KMS-11 (cell line): ENCODE data around the gene ASPHD2.

Experiments used
- H2AFZ ChIP-seq: fragments of 200-600 bp; sonication (generic); 2 replicates; pipeline ENCODE4 v1.6.1; 2016; ENCODE audit warnings: antibody characterized with exemption, mixed run types, low read depth
- H3K27ac ChIP-seq: fragments of 200-600 bp; sonication (generic); 2 replicates; pipeline ENCODE4 v1.6.1; 2016; ENCODE audit warnings: mild to moderate bottlenecking, mixed run types
- H3K27me3 ChIP-seq: fragments of 200-600 bp; sonication (generic); 2 replicates; pipeline ENCODE4 v1.6.1; 2017; ENCODE audit warnings: mild to moderate bottlenecking, low read depth, mixed run types, moderate library complexity; ENCODE audit not compliant: insufficient read depth
- H3K36me3 ChIP-seq: fragments of 200-600 bp; sonication (generic); 2 replicates; pipeline ENCODE4 v1.6.1; 2017; ENCODE audit warnings: mild to moderate bottlenecking, mixed run types; ENCODE audit not compliant: insufficient read depth
- H3K4me1 ChIP-seq: fragments of 200-600 bp; sonication (generic); 2 replicates; pipeline ENCODE4 v1.6.1; 2016; ENCODE audit warnings: mild to moderate bottlenecking, low read depth, mixed run types; ENCODE audit not compliant: poor library complexity, severe bottlenecking
- H3K4me2 ChIP-seq: fragments of 200-600 bp; sonication (generic); 2 replicates; pipeline ENCODE4 v1.7.0; 2016; ENCODE audit warnings: mild to moderate bottlenecking, mixed run types
- H3K4me3 ChIP-seq: fragments of 200-600 bp; sonication (generic); IDR thresholded peaks from 2 replicates; pipeline ENCODE4 v1.6.1; 2017; ENCODE audit warnings: low read depth, low read length, mixed read lengths; ENCODE audit not compliant: insufficient read depth
- H3K79me2 ChIP-seq: fragments of 200-600 bp; sonication (generic); 2 replicates; pipeline ENCODE4 v1.6.1; 2016; ENCODE audit warnings: low read depth, mixed run types; ENCODE audit not compliant: insufficient read depth
- H3K9ac ChIP-seq: fragments of 200-600 bp; sonication (generic); 2 replicates; pipeline ENCODE4 v1.6.1; 2016; ENCODE audit warnings: mild to moderate bottlenecking, mixed run types
- H4K20me1 ChIP-seq: fragments of 200-600 bp; sonication (generic); 2 replicates; pipeline ENCODE4 v1.6.1; 2016; ENCODE audit warnings: mild to moderate bottlenecking, mixed run types; ENCODE audit not compliant: insufficient read depth
- TF ChIP-seq, protein P1 (sequence below): fragments of 200-600 bp; sonication (generic); conservative IDR thresholded peaks from 2 replicates; pipeline ENCODE4 v1.6.1; 2017; ENCODE audit warnings: low read depth, mild to moderate bottlenecking, antibody characterized with exemption, low read length, moderate library complexity, mixed read lengths

ASPHD2 gene

DNA sequence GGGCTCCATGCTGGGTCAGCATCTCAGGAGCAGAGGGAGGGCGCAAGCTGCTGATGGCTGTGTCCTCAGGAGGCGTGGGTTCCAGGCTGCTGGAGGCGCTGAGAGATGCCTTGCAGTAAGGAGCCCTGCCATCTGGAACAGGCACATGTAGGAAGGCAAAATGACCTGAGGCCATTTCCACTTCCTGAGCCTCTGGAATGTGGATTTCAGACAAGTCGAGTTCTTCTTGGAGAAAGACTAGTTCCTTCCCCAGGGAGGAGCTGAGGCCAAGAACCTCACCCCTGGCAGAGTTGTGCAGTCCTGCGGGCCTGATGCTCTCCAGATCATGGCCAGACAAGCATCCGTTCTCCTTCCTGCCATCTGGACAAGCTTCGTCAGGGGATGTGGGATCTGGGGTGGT lies 35.3 kb downstream of the ASPHD2 start:
- Histone ChIP-seq H3K27me3 (no peaks in the 10 kb centered on the region), H4K20me1 (no peaks in the 10 kb centered on the region), H3K4me3 (no peak overlapping the region), H3K9ac (no peak overlapping the region), H2AFZ (no peak overlapping the region), H3K27ac (no peak overlapping the region), H3K36me3 (no peaks in the 10 kb centered on the region), H3K4me1 (no peaks in the 10 kb centered on the region), H3K79me2 (no peaks in the 10 kb centered on the region), H3K4me2 (no peak overlapping the region)
- TF ChIP-seq, protein P1, sequence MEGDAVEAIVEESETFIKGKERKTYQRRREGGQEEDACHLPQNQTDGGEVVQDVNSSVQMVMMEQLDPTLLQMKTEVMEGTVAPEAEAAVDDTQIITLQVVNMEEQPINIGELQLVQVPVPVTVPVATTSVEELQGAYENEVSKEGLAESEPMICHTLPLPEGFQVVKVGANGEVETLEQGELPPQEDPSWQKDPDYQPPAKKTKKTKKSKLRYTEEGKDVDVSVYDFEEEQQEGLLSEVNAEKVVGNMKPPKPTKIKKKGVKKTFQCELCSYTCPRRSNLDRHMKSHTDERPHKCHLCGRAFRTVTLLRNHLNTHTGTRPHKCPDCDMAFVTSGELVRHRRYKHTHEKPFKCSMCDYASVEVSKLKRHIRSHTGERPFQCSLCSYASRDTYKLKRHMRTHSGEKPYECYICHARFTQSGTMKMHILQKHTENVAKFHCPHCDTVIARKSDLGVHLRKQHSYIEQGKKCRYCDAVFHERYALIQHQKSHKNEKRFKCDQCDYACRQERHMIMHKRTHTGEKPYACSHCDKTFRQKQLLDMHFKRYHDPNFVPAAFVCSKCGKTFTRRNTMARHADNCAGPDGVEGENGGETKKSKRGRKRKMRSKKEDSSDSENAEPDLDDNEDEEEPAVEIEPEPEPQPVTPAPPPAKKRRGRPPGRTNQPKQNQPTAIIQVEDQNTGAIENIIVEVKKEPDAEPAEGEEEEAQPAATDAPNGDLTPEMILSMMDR: no peak

DNA sequence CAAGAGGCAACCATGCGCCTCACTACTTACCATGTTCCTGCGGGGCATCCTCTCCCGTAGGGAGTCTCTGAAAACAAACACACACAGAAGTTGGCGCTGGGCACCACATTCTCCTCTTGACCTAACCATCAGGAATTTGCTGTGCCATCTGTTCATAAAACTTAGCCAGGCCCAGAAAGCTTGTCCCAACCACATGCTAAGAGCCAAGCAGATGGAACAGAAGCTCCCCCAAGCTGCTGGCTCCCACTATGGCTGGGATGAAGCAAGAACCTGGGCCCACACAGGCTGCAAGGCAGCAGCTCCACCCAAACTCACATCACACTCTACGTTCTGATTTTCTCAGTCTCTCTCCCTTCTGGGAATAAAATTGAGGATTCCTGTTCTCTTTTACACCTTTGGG lies 37.1 kb downstream of the ASPHD2 start:
- H3K27me3 ChIP-seq: no peaks in the 10 kb centered on the region
- no peak overlapping the region for H2AFZ ChIP-seq
- H3K9ac ChIP-seq: no peak overlapping the region
- no peaks in the 10 kb centered on the region for H3K79me2 ChIP-seq
- H3K4me1 ChIP-seq: no peaks in the 10 kb centered on the region
- no peaks in the 10 kb centered on the region for H4K20me1 ChIP-seq
- H3K36me3 ChIP-seq: no peaks in the 10 kb centered on the region
- TF ChIP-seq, protein P1: no peak
- H3K4me3 ChIP-seq: no peak overlapping the region
- no peak overlapping the region for H3K27ac ChIP-seq
- H3K4me2 ChIP-seq: no peak overlapping the region

DNA sequence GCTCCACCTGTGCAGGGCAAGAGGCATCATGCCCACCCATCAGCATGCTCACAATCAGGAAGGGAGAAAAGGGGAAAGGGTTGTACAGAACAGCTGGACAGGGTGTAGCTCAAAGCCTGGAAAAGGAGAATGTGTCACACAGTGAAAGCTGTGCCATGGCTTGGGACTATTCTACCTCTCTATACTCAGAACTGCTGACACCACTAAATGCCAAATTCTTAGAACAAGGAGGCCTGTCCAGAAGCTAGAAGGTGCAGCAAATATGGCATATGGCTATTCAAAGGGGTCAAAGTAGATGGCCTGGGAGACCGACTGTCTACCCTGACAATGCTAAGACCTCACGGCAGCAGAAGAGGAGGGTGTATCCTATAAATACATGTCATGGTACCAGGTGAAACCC lies 41.7 kb downstream of the ASPHD2 start:
- H3K4me3 ChIP-seq: no peak overlapping the region
- no peaks in the 10 kb centered on the region for H3K79me2 ChIP-seq
- no peaks in the 10 kb centered on the region for H3K27me3 ChIP-seq
- TF ChIP-seq, protein P1: no peak
- H3K27ac ChIP-seq: no peak overlapping the region
- no peaks in the 10 kb centered on the region for H4K20me1 ChIP-seq
- H3K4me2 ChIP-seq: no peak overlapping the region
- H2AFZ ChIP-seq: no peak overlapping the region
- H3K9ac ChIP-seq: no peak overlapping the region
- H3K36me3 ChIP-seq: no peaks in the 10 kb centered on the region
- peaks cover 11% of the 10 kb centered on the region for H3K4me1 ChIP-seq

DNA sequence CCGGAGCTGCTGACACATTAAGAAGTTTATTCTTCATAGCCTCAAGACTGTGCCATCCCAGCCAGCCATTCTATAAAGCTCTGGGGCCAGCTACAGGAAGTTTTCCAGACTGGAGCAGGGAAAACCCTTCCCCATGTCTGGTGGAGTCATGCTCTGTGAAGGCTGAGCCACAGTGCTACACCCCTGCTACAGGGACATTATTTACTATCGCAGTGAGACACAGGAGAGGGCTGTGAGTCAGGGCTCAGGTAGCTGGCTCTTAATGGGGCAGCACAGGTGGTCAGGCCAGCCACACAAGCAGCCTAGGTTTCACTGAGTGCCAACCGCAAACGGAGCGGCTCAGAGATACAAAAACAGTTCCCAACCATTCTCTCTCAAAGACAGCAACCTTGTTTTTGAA lies 42.5 kb downstream of the ASPHD2 start:
- H3K36me3 ChIP-seq: no peaks in the 10 kb centered on the region
- no peaks in the 10 kb centered on the region for H3K79me2 ChIP-seq
- no peaks in the 10 kb centered on the region for H3K27me3 ChIP-seq
- H2AFZ ChIP-seq: no peak overlapping the region
- H3K4me3 ChIP-seq: no peak overlapping the region
- no peak overlapping the region for H3K4me2 ChIP-seq
- peaks cover 11% of the 10 kb centered on the region for H3K4me1 ChIP-seq
- TF ChIP-seq, protein P1: no peak
- no peaks in the 10 kb centered on the region for H4K20me1 ChIP-seq
- no peak overlapping the region for H3K9ac ChIP-seq
- H3K27ac ChIP-seq: no peak overlapping the region

DNA sequence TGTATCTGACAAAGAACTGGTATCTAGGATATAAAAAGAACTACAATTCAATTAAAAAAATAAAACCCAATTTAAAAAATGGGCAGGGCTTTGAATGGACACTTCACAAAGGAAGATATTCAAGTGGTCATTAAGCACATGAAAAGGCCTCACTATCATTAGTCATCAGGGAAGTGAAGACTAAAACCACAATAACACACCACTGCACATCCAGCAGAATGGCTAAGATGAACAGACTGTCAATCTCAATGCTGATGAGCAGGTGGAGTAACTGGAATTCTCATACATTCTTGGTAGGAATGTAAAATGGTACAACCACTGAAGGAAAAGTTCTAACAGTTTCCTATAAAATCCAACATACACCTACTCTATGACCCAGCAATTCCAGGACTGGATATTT lies 45.6 kb downstream of the ASPHD2 start:
- no peak overlapping the region for H3K27ac ChIP-seq
- TF ChIP-seq, protein P1: no peak
- no peak overlapping the region for H3K9ac ChIP-seq
- no peaks in the 10 kb centered on the region for H3K79me2 ChIP-seq
- H3K4me2 ChIP-seq: no peak overlapping the region; the same call in 1 of the 2 replicates
- H3K4me3 ChIP-seq: no peak overlapping the region
- no peaks in the 10 kb centered on the region for H3K36me3 ChIP-seq
- H4K20me1 ChIP-seq: no peaks in the 10 kb centered on the region
- H3K4me1 ChIP-seq: peaks cover 11% of the 10 kb centered on the region
- no peak overlapping the region for H2AFZ ChIP-seq
- no peaks in the 10 kb centered on the region for H3K27me3 ChIP-seq
